Measurements from ENCODE around the gene STK39. TPM values are rescaled to one million over a fixed set of nuclear protein-coding genes. Genes with fewer than 3 reads are reported as not detected.

STK39 gene
- total RNA-seq, 1 experiment from 2014 or later, result 56.9 TPM

- H3K9me2 ChIP-seq (replicated peaks; ENCODE audit: insufficient read depth, low read length), result no peaks in the 10 kb centered on the region
Observed at GRCh38 chr2:168034616-168035015, 212.8 kb downstream of the STK39 start.

DNA sequence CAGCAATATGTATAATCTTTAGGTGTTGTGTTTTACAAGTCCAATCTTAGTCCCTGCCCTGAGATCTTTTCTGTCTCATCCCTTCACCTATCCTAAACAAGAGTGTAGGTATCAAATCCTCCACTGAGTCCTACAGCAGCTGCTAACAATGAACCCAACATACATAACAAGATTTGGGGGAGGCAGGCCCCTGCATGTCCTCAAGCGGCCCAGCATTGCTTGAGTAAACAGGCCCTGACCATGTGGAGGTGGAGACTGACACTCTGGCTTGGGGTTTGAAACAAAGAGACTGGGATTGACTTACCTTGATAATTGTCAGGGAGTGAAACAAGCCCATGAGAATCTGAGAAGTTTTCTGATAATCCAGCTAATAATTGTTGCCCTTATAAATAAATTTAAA, 213.4 kb downstream of the STK39 start:
- Histone ChIP-seq H3K9me3 (ENCODE audit: low read length) (no peaks in the 10 kb centered on the region), H3K27ac (ENCODE audit: low read length) (no peak overlapping the region), H3K27me3 (ENCODE audit: low read length) (no peaks in the 10 kb centered on the region), H3K4me1 (ENCODE audit: low read length) (peaks cover 42% of the 10 kb centered on the region), H2AFZ (ENCODE audit: low read length) (no peak overlapping the region), H3K4me3 (ENCODE audit: low read length) (no peak overlapping the region), H3K9me2 (replicated peaks; ENCODE audit: insufficient read depth, low read length) (no peaks in the 10 kb centered on the region), H3K9ac (ENCODE audit: low read length) (no peak overlapping the region), H3K4me2 (ENCODE audit: low read depth, low read length, poor library complexity, severe bottlenecking) (no peak overlapping the region), H3K79me2 (ENCODE audit: low read length) (peaks cover 8% of the 10 kb centered on the region; the same call in 1 of the 2 replicates), H4K20me1 (ENCODE audit: insufficient read depth, low read depth, low read length) (no peaks in the 10 kb centered on the region), H3K36me3 (ENCODE audit: insufficient read depth, low read length) (no peaks in the 10 kb centered on the region)
- DNase-seq, result no peak

More at GRCh38 chr2:168034616-168035015, 212.8 kb downstream of the STK39 start:
- no peak overlapping the region for H3K4me3 ChIP-seq (ENCODE audit: low read length)
- H3K9me3 ChIP-seq (ENCODE audit: low read length), result no peaks in the 10 kb centered on the region
- no peak overlapping the region for H3K4me2 ChIP-seq (ENCODE audit: low read depth, low read length, poor library complexity, severe bottlenecking)
- no peaks in the 10 kb centered on the region for H3K27me3 ChIP-seq (ENCODE audit: low read length)
- peaks cover 8% of the 10 kb centered on the region; the same call in 1 of the 2 replicates for H3K79me2 ChIP-seq (ENCODE audit: low read length)
- no peak overlapping the region for H3K27ac ChIP-seq (ENCODE audit: low read length)
- no peaks in the 10 kb centered on the region for H4K20me1 ChIP-seq (ENCODE audit: insufficient read depth, low read depth, low read length)
- H3K4me1 ChIP-seq (ENCODE audit: low read length), result peaks cover 46% of the 10 kb centered on the region
- H3K9ac ChIP-seq (ENCODE audit: low read length), result no peak overlapping the region
- H3K36me3 ChIP-seq (ENCODE audit: insufficient read depth, low read length), result no peaks in the 10 kb centered on the region
- H2AFZ ChIP-seq (ENCODE audit: low read length), result no peak overlapping the region
- no peak for DNase-seq

DNA sequence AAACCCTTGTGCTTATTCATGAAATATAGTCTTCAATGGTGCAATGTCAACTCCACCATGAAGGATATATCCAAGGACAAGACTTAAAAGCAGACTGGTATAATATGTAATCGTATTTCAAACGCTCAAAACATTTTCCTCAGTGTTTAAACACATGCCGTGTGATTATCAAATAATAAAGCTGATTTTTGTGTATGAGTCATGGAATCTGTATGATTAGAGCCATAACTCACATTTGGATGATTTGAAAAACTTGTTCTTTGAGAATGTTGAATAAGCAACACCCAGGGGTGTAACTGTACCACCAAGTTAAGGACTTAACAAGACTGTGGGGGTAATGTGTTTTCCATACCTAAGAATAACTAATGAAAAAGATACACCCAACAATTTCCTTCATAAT, 215.3 kb downstream of the STK39 start:
- Histone ChIP-seq H3K9me3 (ENCODE audit: low read length) (no peaks in the 10 kb centered on the region), H3K4me1 (ENCODE audit: low read length) (peaks cover 28% of the 10 kb centered on the region), H3K27ac (ENCODE audit: low read length) (no peak overlapping the region), H3K79me2 (ENCODE audit: low read length) (peaks cover 8% of the 10 kb centered on the region; the same call in 1 of the 2 replicates), H2AFZ (ENCODE audit: low read length) (no peak overlapping the region), H4K20me1 (ENCODE audit: insufficient read depth, low read depth, low read length) (no peaks in the 10 kb centered on the region), H3K36me3 (ENCODE audit: insufficient read depth, low read length) (no peaks in the 10 kb centered on the region), H3K9me2 (replicated peaks; ENCODE audit: insufficient read depth, low read length) (no peaks in the 10 kb centered on the region), H3K27me3 (ENCODE audit: low read length) (no peaks in the 10 kb centered on the region), H3K4me2 (ENCODE audit: low read depth, low read length, poor library complexity, severe bottlenecking) (no peak overlapping the region), H3K9ac (ENCODE audit: low read length) (no peak overlapping the region), H3K4me3 (ENCODE audit: low read length) (no peak overlapping the region)
- DNase-seq, result no peak

DNA sequence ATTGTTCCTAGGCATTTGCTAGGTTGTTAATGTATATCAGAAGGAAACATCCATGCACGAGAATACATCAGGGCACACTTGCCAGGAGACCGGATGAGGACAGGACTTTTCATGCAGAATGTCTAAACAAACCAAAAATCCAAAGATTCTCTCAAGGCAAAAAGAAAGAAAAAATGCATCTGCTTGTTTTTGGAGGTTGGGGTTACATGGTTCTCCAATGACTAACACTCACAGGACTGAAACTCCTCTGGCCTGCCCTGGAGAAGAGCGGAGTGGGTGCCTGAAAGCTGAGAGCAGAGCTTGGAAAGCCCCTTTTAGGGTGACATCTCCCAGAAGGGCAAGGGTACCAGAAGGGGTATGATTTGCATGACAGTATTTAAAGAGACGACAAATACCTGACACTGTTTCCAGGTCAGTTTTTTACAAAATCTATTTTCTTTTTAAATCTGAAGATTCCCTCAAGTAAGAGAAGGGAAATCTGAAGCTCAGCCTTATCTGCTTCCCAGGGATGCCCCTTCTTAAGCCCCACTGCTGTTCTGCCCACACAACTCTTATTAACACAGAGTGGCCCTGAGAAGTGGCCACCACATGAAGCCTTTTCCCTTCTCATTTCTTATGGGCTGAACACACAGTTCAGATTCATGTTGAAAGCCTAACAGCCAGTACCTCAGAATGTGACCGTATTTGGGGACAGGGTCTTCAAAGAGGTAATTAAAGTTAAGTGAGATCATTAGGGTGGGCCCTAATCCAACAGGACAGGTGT, 216.4 kb downstream of the STK39 start:
- Histone ChIP-seq H3K27me3 (ENCODE audit: low read length) (no peaks in the 10 kb centered on the region), H3K9me3 (ENCODE audit: low read length) (no peaks in the 10 kb centered on the region), H4K20me1 (ENCODE audit: insufficient read depth, low read depth, low read length) (no peaks in the 10 kb centered on the region), H3K4me3 (ENCODE audit: low read length) (no peak overlapping the region), H3K36me3 (ENCODE audit: insufficient read depth, low read length) (no peaks in the 10 kb centered on the region), H3K9me2 (replicated peaks; ENCODE audit: insufficient read depth, low read length) (no peaks in the 10 kb centered on the region), H3K4me1 (ENCODE audit: low read length) (peaks cover 26% of the 10 kb centered on the region), H3K9ac (ENCODE audit: low read length) (no peak overlapping the region), H3K79me2 (ENCODE audit: low read length) (peaks cover 8% of the 10 kb centered on the region; the same call in 1 of the 2 replicates), H3K27ac (ENCODE audit: low read length) (peak overlapping the region; percentile 28; the same call in 1 of the 2 replicates), H2AFZ (ENCODE audit: low read length) (no peak overlapping the region), H3K4me2 (ENCODE audit: low read depth, low read length, poor library complexity, severe bottlenecking) (peak overlapping the region; percentile 39)
- no peak for DNase-seq

DNA sequence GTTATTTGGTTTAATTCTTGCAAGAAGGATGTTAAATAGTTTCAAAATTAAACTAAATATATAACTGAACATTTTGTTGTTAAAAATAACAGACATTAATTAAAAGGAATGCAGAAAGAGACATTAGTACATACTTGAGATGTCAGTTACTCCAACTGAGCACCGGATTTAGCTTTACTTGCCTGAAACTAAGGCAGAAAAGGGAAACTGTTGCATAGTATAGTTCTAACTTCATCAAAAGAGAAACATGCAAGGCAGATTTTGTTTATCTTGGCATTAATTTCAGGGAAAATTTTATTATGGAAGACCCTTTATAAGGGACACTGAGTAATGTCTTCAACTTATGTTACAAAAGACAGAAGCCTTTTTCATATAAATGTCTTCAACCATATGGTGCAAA, 218.3 kb downstream of the STK39 start:
- Histone ChIP-seq H3K27me3 (ENCODE audit: low read length) (no peaks in the 10 kb centered on the region), H3K27ac (ENCODE audit: low read length) (no peak overlapping the region), H3K4me3 (ENCODE audit: low read length) (no peak overlapping the region), H3K79me2 (ENCODE audit: low read length) (peaks cover 8% of the 10 kb centered on the region; the same call in 1 of the 2 replicates), H2AFZ (ENCODE audit: low read length) (no peak overlapping the region), H3K9me2 (replicated peaks; ENCODE audit: insufficient read depth, low read length) (no peaks in the 10 kb centered on the region), H3K4me2 (ENCODE audit: low read depth, low read length, poor library complexity, severe bottlenecking) (no peak overlapping the region), H3K4me1 (ENCODE audit: low read length) (peaks cover 22% of the 10 kb centered on the region), H3K9me3 (ENCODE audit: low read length) (no peaks in the 10 kb centered on the region), H3K36me3 (ENCODE audit: insufficient read depth, low read length) (no peaks in the 10 kb centered on the region), H4K20me1 (ENCODE audit: insufficient read depth, low read depth, low read length) (no peaks in the 10 kb centered on the region), H3K9ac (ENCODE audit: low read length) (no peak overlapping the region)
- DNase-seq, result no peak

DNA sequence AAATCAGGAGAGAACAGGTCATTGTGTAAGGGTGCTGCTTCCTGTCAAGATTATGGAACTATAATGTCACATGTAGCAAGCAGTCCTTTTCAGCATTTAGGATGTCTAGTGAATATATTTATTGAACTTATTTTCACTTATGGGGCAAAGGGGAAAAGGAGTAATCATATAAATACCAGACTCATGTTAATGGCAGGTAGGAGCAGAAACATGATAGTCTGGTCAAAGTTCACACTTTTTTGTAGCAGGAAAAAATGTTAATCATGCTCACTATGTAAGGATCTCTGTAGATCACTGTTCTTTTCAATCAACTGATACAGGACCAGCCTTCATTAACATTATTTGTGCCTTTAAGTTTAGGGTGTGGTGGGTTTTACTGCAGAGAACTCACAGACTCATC, 219.0 kb downstream of the STK39 start:
- Histone ChIP-seq H2AFZ (ENCODE audit: low read length) (no peak overlapping the region), H3K4me2 (ENCODE audit: low read depth, low read length, poor library complexity, severe bottlenecking) (no peak overlapping the region), H3K9me2 (replicated peaks; ENCODE audit: insufficient read depth, low read length) (no peaks in the 10 kb centered on the region), H3K27me3 (ENCODE audit: low read length) (no peaks in the 10 kb centered on the region), H3K27ac (ENCODE audit: low read length) (no peak overlapping the region), H3K9ac (ENCODE audit: low read length) (no peak overlapping the region), H4K20me1 (ENCODE audit: insufficient read depth, low read depth, low read length) (no peaks in the 10 kb centered on the region), H3K9me3 (ENCODE audit: low read length) (no peaks in the 10 kb centered on the region), H3K4me1 (ENCODE audit: low read length) (peaks cover 22% of the 10 kb centered on the region), H3K79me2 (ENCODE audit: low read length) (peaks cover 8% of the 10 kb centered on the region; the same call in 1 of the 2 replicates), H3K36me3 (ENCODE audit: insufficient read depth, low read length) (no peaks in the 10 kb centered on the region), H3K4me3 (ENCODE audit: low read length) (no peak overlapping the region)
- DNase-seq, result no peak

- Histone ChIP-seq H3K27me3 (ENCODE audit: low read length) (no peaks in the 10 kb centered on the region), H3K4me3 (ENCODE audit: low read length) (no peak overlapping the region), H2AFZ (ENCODE audit: low read length) (no peak overlapping the region), H3K9ac (ENCODE audit: low read length) (no peak overlapping the region), H4K20me1 (ENCODE audit: insufficient read depth, low read depth, low read length) (no peaks in the 10 kb centered on the region), H3K36me3 (ENCODE audit: insufficient read depth, low read length) (no peaks in the 10 kb centered on the region), H3K27ac (ENCODE audit: low read length) (no peak overlapping the region), H3K79me2 (ENCODE audit: low read length) (peaks cover 4% of the 10 kb centered on the region; the same call in 1 of the 2 replicates), H3K4me2 (ENCODE audit: low read depth, low read length, poor library complexity, severe bottlenecking) (no peak overlapping the region), H3K9me2 (replicated peaks; ENCODE audit: insufficient read depth, low read length) (peaks cover 5% of the 10 kb centered on the region; the same call in 1 of the 2 replicates), H3K9me3 (ENCODE audit: low read length) (no peaks in the 10 kb centered on the region), H3K4me1 (ENCODE audit: low read length) (peaks cover 18% of the 10 kb centered on the region)
- DNase-seq, result no peak
Observed at GRCh38 chr2:168025487-168026202, 221.8 kb downstream of the STK39 start.

DNA sequence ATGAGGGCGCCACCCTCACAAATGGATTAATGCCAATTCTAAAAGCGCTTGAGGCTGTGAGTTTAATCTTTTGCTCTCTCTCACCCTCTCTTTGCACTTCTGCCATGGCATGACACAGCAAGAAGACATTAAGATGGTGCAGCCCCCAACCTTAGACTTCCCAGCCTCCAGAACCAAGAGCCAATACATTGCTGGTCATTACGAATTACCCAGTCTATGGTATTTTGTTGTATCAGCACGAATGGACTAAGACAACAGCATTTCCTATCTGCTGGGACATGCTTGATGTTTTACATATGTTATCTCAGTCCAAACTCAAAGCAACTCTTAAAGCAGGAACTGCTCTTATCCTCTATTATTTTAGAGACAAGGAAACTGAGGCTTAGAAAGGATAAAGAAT, 222.9 kb downstream of the STK39 start:
- Histone ChIP-seq H3K27me3 (ENCODE audit: low read length) (no peaks in the 10 kb centered on the region), H4K20me1 (ENCODE audit: insufficient read depth, low read depth, low read length) (no peaks in the 10 kb centered on the region), H3K9ac (ENCODE audit: low read length) (no peak overlapping the region), H3K27ac (ENCODE audit: low read length) (no peak overlapping the region), H3K4me2 (ENCODE audit: low read depth, low read length, poor library complexity, severe bottlenecking) (no peak overlapping the region), H3K4me1 (ENCODE audit: low read length) (peaks cover 17% of the 10 kb centered on the region), H3K9me3 (ENCODE audit: low read length) (no peaks in the 10 kb centered on the region), H3K79me2 (ENCODE audit: low read length) (no peaks in the 10 kb centered on the region), H3K9me2 (replicated peaks; ENCODE audit: insufficient read depth, low read length) (peaks cover 5% of the 10 kb centered on the region; the same call in 1 of the 2 replicates), H3K36me3 (ENCODE audit: insufficient read depth, low read length) (no peaks in the 10 kb centered on the region), H2AFZ (ENCODE audit: low read length) (no peak overlapping the region), H3K4me3 (ENCODE audit: low read length) (no peak overlapping the region)
- DNase-seq, result no peak

Measured in Karpas-422 (cell line).